Left colon (tissue), 2 donors: ENCODE measurements around the gene ERBB4. TPM values are rescaled to one million over a fixed set of nuclear protein-coding genes. Genes with fewer than 3 reads are reported as not detected.

ENCODE experiments used
- ATAC-seq: fragments of 200-7000 bp; cut with Tn5 transposase; one replicate; pipeline ENCODE4 v1.9.1; 2020; ENCODE audit warnings: mild to moderate bottlenecking, moderate library complexity
- DNase-seq, 2 donors: peaks; one replicate each; pipeline ENCODE4 v3.0.0-alpha.2; 2020
- intact Hi-C, 2 donors: fragments of 100-400 bp; cut with DNase I in 1 of 2; cut with micrococcal nuclease in 1 of 2; formaldehyde crosslinking; loops; one replicate each; pipeline versions ENCODE4 v1.11.2 to v1.14.0; 2022; cut with DNase I, micrococcal nuclease
- microRNA-seq, 2 donors: library from miRNA; unstranded; fragments of <30 nt; microRNA quantifications; one replicate each; pipeline versions ENCODE4 v1.1.0 to v1.2.0, GENCODE V29; 2020
- total RNA-seq, 2 donors: library from RNA; stranded (reverse); fragmentation: NEBNext Ultra II Directional; extraction: Animal tissue kit (Norgen Biotek cat#: 25700); gene quantifications; one replicate each; pipeline ENCODE4 v1.2.1, GENCODE V29; 2021
- donor health status: DM: no; HTN: no; CAD: no.
- donor health status: DM: yes; HTN: yes; CAD: no.

The ERBB4 gene
- total RNA-seq, 2 donors from 2014 or later = 0.18 to 0.70 TPM

- DNase-seq (no peak), ATAC-seq (no peak)
- intact Hi-C loops = no loop called here
Measured at GRCh38 chr2:211347328-211347727, 1191.3 kb downstream of the ERBB4 start.

DNA sequence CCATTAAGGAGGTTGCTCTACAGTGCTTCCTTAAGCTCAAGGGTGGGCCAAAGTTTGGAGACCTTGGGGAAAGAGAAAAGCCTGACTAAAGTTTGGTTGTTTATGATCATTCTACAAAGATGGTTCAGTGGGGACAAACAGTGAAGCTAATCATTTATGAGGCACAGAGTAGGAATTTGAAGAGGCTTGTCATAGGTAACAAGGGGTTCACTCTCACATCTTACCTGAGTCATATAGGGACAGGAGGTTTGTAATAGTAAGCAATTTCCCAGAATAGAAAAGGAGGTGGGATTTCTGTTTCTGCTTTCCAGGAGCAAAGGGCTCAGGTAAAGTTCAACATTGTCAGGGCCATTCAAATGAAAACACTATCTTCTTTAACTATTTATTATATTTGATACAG lies 1194.3 kb downstream of the ERBB4 start:
- DNase-seq (no peak), ATAC-seq (no peak)
- intact Hi-C loops = no loop called here

- intact Hi-C loops = no loop called here
- ATAC-seq = no peak
Measured at GRCh38 chr2:211333377-211333776, 1205.2 kb downstream of the ERBB4 start.

DNA sequence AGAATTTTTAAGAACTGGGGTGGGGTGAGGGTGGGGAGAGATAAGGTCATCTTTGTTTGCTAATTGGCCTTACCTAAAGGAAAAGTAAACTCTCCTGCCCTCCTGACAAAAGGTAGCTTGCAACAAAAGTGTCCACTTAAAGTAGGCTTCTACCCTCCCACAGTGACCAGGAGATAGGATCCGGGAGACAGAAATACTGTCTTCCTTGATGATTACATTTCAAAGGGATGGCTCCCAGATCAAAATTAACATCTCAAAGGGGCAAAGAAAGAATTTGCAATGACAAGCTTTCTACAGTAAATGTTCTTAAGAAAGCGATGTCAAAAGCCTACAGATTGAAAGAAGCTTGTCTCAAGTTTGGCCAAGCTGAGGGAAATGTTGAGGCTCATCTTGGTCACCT lies 1206.9 kb downstream of the ERBB4 start:
- no peak for DNase-seq
- intact Hi-C loops = no loop called here
- no peak for ATAC-seq

More at GRCh38 chr2:211333377-211333776, 1205.2 kb downstream of the ERBB4 start:
- no peak for DNase-seq

DNA sequence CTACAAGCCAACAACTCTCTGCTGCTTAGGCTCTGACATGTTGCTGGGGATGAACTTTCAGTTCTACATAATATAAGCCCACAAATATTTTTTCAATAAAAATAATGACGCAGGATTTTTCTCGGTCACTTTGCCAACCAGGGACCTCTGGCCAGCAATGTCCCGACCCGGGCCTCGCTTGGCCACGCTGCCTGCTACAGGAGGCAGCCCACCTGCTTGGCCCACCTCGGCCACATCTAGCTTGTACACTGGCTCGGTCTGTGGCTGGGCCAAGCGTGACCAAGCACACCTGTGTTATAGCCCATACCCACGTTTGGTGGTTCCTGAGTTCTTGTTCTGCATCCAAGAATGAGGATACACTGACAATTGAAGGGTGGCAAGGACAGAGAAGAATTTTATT lies 1208.7 kb downstream of the ERBB4 start:
- DNase-seq (no peak), ATAC-seq (no peak)
- intact Hi-C loops = no loop called here

DNA sequence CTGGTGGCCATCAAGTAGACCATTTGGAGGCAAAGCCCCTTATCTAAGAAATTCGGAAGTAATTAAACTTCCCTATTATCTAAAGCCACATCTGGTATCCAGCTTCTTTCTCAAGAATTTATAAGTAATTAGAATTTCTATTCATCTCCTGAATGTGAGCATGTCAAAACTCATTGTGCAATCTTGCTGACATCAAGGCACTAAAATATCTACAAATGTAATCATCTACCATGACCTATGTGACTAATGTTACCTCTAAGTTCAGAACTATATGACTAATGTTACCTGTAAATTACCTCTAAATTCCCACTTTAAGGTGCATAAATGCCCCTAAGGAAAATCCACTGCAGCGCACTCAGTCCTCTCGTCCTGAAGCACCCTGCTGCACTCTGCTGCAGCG lies 1209.2 kb downstream of the ERBB4 start:
- DNase-seq = no peak
- no peak for ATAC-seq
- intact Hi-C loops = no loop called here

DNA sequence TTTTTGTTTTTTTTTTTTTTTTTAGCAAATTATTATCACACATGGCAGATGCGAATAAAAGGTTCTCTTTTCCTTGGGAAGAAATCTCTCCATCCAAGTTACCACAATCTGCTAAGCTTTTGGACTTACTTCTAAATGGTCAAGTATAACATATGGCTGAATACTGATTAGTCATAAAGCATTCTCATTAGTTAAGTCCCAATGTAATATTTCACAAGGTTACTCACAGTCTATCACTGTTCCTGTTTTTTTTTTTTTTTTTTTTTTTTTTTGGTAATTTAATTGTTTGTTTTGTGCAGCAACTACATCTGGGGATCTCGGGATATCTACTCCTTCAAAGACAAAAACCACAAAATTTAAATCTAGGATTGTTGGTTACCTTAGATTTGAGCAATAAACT lies 1210.5 kb downstream of the ERBB4 start:
- intact Hi-C loops = no loop called here
- DNase-seq = no peak

More for the DNA sequence above, 1210.5 kb downstream of the ERBB4 start:
- no peak for ATAC-seq

Small RNA genes lying within 50 kb of the gene (microRNA-seq; reads per million reads assigned to microRNA genes)
- 0 reads per million in 2 donors for gene MIR548F2
